RWPE1 (cell line): Measurements from ENCODE around the gene FUT3.

Experiments used
- CTCF ChIA-PET: fragments of 350-600 bp; sonication (Branson Sonifier 250); formaldehyde crosslinking; extraction: SDS; loops from one replicate; lab custom pipeline; 2021; lab: Yijun Ruan, JAX
- POLR2A ChIA-PET: fragments of 400-600 bp; formaldehyde crosslinking; extraction: SDS; loops from one replicate; lab custom pipeline; 2020; ENCODE audit warnings: antibody characterized with exemption; ENCODE audit not compliant: low non-redundant PET; lab: Yijun Ruan, JAX
- DNase-seq: peaks from one replicate; pipeline ENCODE4 v3.0.0; 2012; ENCODE audit warnings: low spot score
- H3K27ac ChIP-seq: fragments of 450-650 bp; 2 replicates; pipeline ENCODE4 v1.5.1; 2017
- CTCF ChIP-seq: fragments of 450-650 bp; conservative IDR thresholded peaks from 2 replicates; pipeline ENCODE4 v1.5.1; 2017; ENCODE audit warnings: low read depth, mild to moderate bottlenecking

Gene FUT3

GRCh38 chr19:5873617-5874199 is 22.5 kb upstream of the FUT3 start:
- TF ChIP-seq CTCF, result no peak
- H3K27ac ChIP-seq, result no peak overlapping the region
- ChIA-PET CTCF (no interaction called here), POLR2A (no interaction called here)
- DNase-seq, result no peak

- CTCF ChIA-PET, result no interaction called here
- no peak overlapping the region for H3K27ac ChIP-seq
- DNase-seq, result no peak
Observed at GRCh38 chr19:5870986-5871394, 19.7 kb upstream of the FUT3 start.

GRCh38 chr19:5867201-5868136 is 16.2 kb upstream of the FUT3 start:
- no peak for TF ChIP-seq CTCF
- DNase-seq, result no peak
- ChIA-PET CTCF (no interaction called here), POLR2A (no interaction called here)
- H3K27ac ChIP-seq, result no peak overlapping the region

More at GRCh38 chr19:5870986-5871394, 19.7 kb upstream of the FUT3 start:
- POLR2A ChIA-PET, result no interaction called here
- no peak for TF ChIP-seq CTCF

- DNase-seq, result no peak
- TF ChIP-seq CTCF, result no peak
- H3K27ac ChIP-seq, result no peak overlapping the region
- ChIA-PET POLR2A (interaction anchor here (0.6 kb wide), 1 partner anchor 35 kb away, joined by 4 read pairs; no protein-coding TSS in a partner anchor), CTCF (no interaction called here)
Observed at GRCh38 chr19:5865772-5866171, 14.5 kb upstream of the FUT3 start.

- DNase-seq, result no peak
- ChIA-PET POLR2A (interaction anchor here (0.6 kb wide), 1 partner anchor 34 kb away, joined by 4 read pairs; no protein-coding TSS in a partner anchor), CTCF (interaction anchor here (0.6 kb wide), 1 partner anchor 76 kb away, joined by 5 read pairs; no protein-coding TSS in a partner anchor)
- H3K27ac ChIP-seq, result no peak overlapping the region
- no peak for TF ChIP-seq CTCF
Observed at GRCh38 chr19:5864725-5865486, 13.7 kb upstream of the FUT3 start.
